Upper lobe of left lung (tissue), 6 donors: ENCODE measurements around the gene TENM3. TPM values are rescaled to one million over a fixed set of nuclear protein-coding genes. Genes with fewer than 3 reads are reported as not detected.

Source experiments
- ATAC-seq, 2 donors: fragments of 200-7000 bp; cut with Tn5 transposase; one replicate each; pipeline ENCODE4 v1.9.1; 2022; ENCODE audit warnings: mild to moderate bottlenecking in 2 of 2, moderate library complexity in 2 of 2; ENCODE audit not compliant: low FRiP score in 2 of 2
- DNase-seq, 2 donors: peaks; one replicate each; pipeline ENCODE4 v3.0.0-alpha.2; 2019 to 2020
- H3K27ac ChIP-seq, 4 donors: fragments of 200-600 bp; sonication (generic); one replicate each; pipeline ENCODE4 v1.5.1; 2016 to 2019
- H3K27me3 ChIP-seq, 4 donors: fragments of 200-600 bp; sonication (generic); one replicate each; pipeline ENCODE4 v1.5.1; 2017 to 2019
- H3K36me3 ChIP-seq, 4 donors: fragments of 200-600 bp; sonication (generic); one replicate each; pipeline ENCODE4 v1.5.1; 2016 to 2019
- H3K4me1 ChIP-seq, 4 donors: fragments of 200-600 bp; sonication (generic); one replicate each; pipeline ENCODE4 v1.5.1; 2018 to 2019
- H3K4me3 ChIP-seq, 4 donors: fragments of 200-600 bp; sonication (generic); one replicate each; pipeline ENCODE4 v1.5.1; 2017 to 2019; ENCODE audit warnings: mild to moderate bottlenecking in 2 of 4, moderate library complexity in 1 of 4
- H3K9me3 ChIP-seq, 4 donors: fragments of 200-600 bp; sonication (generic); one replicate each; pipeline ENCODE4 v1.5.1; 2018 to 2019
- EP300 ChIP-seq, 4 donors: sonication (generic); formaldehyde crosslinking; IDR thresholded peaks; one replicate each; pipeline ENCODE4 v1.5.1; 2017; ENCODE audit warnings: antibody characterized with exemption in 4 of 4, control low read depth in 2 of 4
- POLR2A ChIP-seq, 4 donors: fragments of 450-650 bp; IDR thresholded peaks; one replicate each; pipeline ENCODE4 v1.5.1; 2016 to 2017; ENCODE audit warnings: antibody characterized with exemption in 4 of 4, mild to moderate bottlenecking in 2 of 4
- POLR2AphosphoS5 ChIP-seq, 2 donors: sonication (generic); formaldehyde crosslinking; IDR thresholded peaks; one replicate each; pipeline ENCODE4 v1.5.1; 2017; ENCODE audit warnings: antibody characterized with exemption in 2 of 2
- WGBS, 2 donors: methylation state at CpG; one replicate each; pipeline ENCODE4 v1.1.5; 2017 to 2018; 5-methylcytosine and 5-hydroxymethylcytosine counted together
- total RNA-seq, 6 donors: library from RNA; depleted of rRNA in 4 of 6; stranded (reverse); fragments of >200 nt in 4 of 6; gene quantifications; one replicate each; pipeline versions ENCODE4 v1.1.0 to v1.2.1, GENCODE V29; 2016 to 2021
- TF ChIP-seq, protein P1 (sequence below), 6 experiments: fragments of 450-650 bp in 4 of 6; fragments of 200-600 bp in 2 of 6; sonication (generic) in 2 of 6; IDR thresholded peaks; one replicate each; pipeline ENCODE4 v1.5.1; 2016 to 2019; ENCODE audit warnings: antibody characterized with exemption in 6 of 6
- donor health status: DM: no; HTN: no; CAD: no; lungs with moderate emphysema.
- donor health status: DM: no; HTN: yes; CAD: no; lungs with severe emphysema.

The TENM3 gene
- total RNA-seq, 6 donors from 2014 or later, result 0.33 to 7.1 (median 1.1) TPM

DNA sequence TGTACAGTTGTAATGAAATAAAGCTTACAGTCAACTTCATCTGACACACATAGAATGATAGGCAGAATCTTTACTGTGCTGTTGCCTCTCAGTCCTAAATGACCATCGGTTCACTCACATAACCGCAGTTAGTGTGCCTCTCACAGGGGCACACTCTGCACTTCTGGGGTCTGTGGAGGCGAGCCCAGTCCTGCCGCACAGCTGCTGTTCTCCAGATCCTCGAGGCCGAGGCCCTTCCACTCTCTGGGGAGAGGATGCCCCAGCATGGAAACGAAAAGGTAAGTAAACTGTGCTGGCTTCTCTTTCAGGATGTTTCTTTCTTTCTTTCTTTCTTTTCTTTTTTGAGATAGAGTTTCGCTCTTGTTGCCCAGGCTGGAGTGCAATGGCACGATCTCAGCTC lies 586.0 kb downstream of the TENM3 start:
- TF ChIP-seq EP300 (IDR thresholded peaks at IDR 0.05), result no peak
- TF ChIP-seq POLR2A (IDR thresholded peaks at IDR 0.05), result no peak
- no peak for TF ChIP-seq POLR2AphosphoS5 (IDR thresholded peaks at IDR 0.05)
- TF ChIP-seq, protein P1, sequence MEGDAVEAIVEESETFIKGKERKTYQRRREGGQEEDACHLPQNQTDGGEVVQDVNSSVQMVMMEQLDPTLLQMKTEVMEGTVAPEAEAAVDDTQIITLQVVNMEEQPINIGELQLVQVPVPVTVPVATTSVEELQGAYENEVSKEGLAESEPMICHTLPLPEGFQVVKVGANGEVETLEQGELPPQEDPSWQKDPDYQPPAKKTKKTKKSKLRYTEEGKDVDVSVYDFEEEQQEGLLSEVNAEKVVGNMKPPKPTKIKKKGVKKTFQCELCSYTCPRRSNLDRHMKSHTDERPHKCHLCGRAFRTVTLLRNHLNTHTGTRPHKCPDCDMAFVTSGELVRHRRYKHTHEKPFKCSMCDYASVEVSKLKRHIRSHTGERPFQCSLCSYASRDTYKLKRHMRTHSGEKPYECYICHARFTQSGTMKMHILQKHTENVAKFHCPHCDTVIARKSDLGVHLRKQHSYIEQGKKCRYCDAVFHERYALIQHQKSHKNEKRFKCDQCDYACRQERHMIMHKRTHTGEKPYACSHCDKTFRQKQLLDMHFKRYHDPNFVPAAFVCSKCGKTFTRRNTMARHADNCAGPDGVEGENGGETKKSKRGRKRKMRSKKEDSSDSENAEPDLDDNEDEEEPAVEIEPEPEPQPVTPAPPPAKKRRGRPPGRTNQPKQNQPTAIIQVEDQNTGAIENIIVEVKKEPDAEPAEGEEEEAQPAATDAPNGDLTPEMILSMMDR (IDR thresholded peaks at IDR 0.05), result no peak
- no peak overlapping the region for H3K27ac ChIP-seq
- no peaks in the 10 kb centered on the region for H3K9me3 ChIP-seq
- no peaks in the 10 kb centered on the region for H3K36me3 ChIP-seq
- 87 to 89% methylated on average over 9 of the region's 9 CpGs for WGBS, 2 donors
- no peak for DNase-seq
- no peak overlapping the region for H3K4me3 ChIP-seq
- no peaks in the 10 kb centered on the region for H3K4me1 ChIP-seq
- ATAC-seq, result no peak
- H3K27me3 ChIP-seq, result no peaks in the 10 kb centered on the region

DNA sequence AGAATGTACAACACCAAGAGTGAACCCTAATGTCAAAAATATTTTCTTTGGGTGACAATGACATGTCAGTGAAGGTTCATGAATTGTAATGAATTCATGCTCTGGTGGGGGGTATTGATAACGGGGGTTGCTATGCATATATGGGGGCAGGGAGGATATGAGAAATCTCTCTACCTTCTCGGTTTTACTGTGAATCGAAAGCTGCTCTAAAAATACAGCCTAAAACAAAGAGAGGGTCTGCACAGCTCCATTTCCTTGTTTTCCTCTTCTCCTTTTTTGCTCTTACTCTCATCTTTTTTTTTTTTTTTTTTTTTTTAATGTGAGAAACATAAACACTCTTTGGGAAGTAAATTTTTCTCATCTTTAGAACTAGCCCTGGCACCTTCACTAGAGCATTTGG lies 588.2 kb downstream of the TENM3 start:
- Histone ChIP-seq H3K4me3 (no peak overlapping the region), H3K27ac (no peak overlapping the region), H3K36me3 (no peaks in the 10 kb centered on the region), H3K27me3 (no peaks in the 10 kb centered on the region), H3K9me3 (no peaks in the 10 kb centered on the region), H3K4me1 (no peaks in the 10 kb centered on the region)
- WGBS, 2 donors, result 61 to 81% methylated on average over 3 of the region's 3 CpGs
- no peak for TF ChIP-seq POLR2AphosphoS5 (IDR thresholded peaks at IDR 0.05)
- no peak for TF ChIP-seq EP300 (IDR thresholded peaks at IDR 0.05)
- TF ChIP-seq, protein P1 (IDR thresholded peaks at IDR 0.05), result no peak
- TF ChIP-seq POLR2A (IDR thresholded peaks at IDR 0.05), result no peak
- DNase-seq (no peak), ATAC-seq (no peak)

DNA sequence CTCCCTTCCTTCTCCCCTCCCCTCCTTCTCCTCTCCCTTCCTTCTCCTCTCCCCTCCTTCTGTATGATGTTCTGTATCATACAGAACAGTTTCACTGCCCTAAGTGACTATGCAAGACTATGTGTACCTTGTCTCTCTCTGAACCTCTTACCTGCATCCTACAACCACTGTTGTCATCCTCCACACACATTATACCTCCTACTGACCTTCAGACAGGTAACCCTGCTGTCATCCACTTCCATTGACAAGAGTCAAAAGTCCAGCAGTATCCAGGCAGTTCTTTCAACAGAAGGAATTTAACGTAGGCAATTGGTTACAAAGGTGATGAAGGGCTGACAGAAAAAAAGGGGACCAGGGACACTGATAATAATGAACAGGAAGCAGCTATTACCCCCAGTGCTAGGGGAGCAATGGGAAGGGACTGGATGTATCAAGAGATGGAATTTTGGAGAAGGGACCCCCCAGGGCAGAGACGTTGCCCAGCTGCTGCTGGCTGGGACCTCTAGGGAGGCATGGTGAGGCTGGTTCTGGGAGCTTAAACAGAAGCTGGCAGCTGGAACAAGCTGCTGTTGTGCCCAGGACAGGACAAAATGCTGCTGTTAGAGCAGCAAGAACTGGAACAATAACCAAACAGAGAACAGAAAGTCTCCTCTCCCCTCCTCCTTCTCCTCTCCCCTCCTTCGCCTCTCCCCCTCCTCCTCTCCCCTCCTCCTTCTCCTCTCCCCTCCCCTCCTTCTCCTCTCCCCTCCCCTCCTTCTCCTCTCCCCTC lies 589.3 kb downstream of the TENM3 start:
- no peaks in the 10 kb centered on the region for H3K36me3 ChIP-seq
- ATAC-seq, result no peak
- H3K4me3 ChIP-seq, result no peak overlapping the region
- H3K27me3 ChIP-seq, result no peaks in the 10 kb centered on the region
- H3K9me3 ChIP-seq, result no peaks in the 10 kb centered on the region
- TF ChIP-seq POLR2AphosphoS5 (IDR thresholded peaks at IDR 0.05) (no peak), EP300 (IDR thresholded peaks at IDR 0.05) (no peak), POLR2A (IDR thresholded peaks at IDR 0.05) (no peak)
- TF ChIP-seq, protein P1 (IDR thresholded peaks at IDR 0.05), result no peak
- no peak overlapping the region for H3K27ac ChIP-seq
- DNase-seq, result no peak
- WGBS, 2 donors, result 77 to 90% methylated on average over 1 of the region's 3 CpGs
- H3K4me1 ChIP-seq, result no peaks in the 10 kb centered on the region

DNA sequence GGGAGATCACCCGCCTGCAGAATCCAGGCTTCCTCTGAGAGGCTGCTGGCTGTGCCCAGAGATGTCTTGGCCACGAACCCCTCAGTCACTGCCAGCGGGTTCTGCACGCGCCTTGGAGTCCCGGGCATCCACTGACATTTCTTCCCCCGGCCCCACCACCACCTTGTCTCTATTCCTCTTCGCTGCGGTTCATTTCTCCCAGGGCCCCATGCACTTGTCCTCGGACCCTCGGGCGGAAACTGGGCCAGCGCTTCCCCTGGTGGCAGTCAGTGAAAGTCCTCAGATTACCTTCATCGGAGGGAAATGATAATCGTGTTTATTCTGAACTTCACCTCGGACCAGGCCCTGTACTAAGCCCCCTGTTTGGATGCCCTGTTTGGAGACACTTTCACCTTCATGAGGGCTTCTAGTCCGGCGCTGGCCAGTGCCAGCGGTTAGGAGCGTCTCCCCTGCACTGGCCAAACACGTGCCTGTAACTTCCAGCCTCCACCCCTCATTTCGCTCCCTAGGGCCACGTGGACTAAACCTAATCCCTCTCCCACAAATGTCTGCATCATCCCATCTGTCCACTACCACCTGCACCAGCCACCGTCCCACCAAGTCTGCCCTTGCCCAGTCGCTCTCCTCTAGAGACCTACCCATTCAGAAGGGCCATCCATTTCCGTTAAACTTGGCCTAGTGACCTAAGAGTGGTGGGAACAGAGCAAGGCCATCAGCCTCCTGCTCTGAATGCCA lies 592.0 kb downstream of the TENM3 start:
- no peak for TF ChIP-seq POLR2AphosphoS5 (IDR thresholded peaks at IDR 0.05)
- no peak for TF ChIP-seq POLR2A (IDR thresholded peaks at IDR 0.05)
- TF ChIP-seq, protein P1 (IDR thresholded peaks at IDR 0.05), result no peak
- TF ChIP-seq EP300 (IDR thresholded peaks at IDR 0.05), result no peak
- Histone ChIP-seq H3K4me3 (no peak overlapping the region), H3K4me1 (no peaks in the 10 kb centered on the region), H3K27ac (no peak overlapping the region), H3K27me3 (no peaks in the 10 kb centered on the region), H3K9me3 (no peaks in the 10 kb centered on the region), H3K36me3 (no peaks in the 10 kb centered on the region)
- no peak for DNase-seq
- no peak for ATAC-seq
- 80 to 82% methylated on average over 26 of the region's 26 CpGs for WGBS, 2 donors
